ENCODE data around the gene LRRC25. TPM values are rescaled to one million over a fixed set of nuclear protein-coding genes. Genes with fewer than 3 reads are reported as not detected.

Gene LRRC25
- under 1 TPM; 0.73 to 0.91 TPM for total RNA-seq
- under 1 TPM in 1 of 2 donors, not detected in 1; 0.07 TPM for polyA plus RNA-seq

DNA sequence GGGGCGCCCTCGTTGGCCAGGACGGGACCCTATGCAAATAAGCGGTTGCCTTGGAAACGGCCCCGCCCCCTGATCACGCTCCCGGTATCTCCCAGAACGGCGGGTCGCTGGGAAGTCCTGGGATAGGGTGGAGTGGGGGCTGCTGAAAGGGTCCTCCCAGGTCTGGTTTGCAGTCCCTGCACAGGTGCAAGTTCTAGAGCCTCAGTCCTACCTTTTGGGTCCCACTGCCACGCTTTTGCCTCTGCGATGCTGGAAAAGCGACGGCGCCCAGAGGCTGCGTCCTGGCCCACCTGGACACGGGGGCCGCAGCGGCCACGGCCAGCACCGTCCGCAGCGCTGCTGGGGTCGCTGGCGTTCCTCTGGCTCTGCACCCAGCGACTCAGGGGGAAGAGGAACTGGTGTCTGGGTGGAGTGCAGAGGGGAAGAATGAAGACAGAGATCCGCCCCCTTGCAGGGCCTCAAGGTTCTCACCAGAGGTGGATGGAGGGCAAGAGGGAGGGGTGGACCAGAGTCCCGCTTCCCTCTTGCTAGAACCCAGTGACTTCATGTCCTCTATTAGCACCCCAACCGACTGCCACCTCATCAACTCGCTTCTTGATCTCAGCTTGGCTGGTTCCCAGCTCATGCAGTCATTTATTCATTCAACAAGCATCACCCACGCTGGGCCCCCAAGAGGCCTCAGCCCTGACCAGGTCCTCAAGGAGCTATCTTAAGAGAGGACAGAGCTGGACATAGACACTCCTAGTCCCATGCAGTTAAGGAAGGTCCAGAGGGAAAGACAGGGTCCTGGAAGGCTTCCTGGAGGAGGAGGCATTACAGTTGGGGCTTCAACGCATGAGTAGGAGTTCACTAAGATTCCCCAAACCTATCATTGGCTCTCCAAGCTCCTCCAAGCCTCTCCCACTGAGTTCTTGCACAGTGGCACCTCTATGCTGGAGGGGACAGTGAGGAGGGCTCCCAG is at the start of gene LRRC25:
LRRC25 (minus strand) TSS at position 381 of the 961 bp plus-strand sequence. CDS start 659 bp downstream, outside the sequence.
- H3K27ac Mint-ChIP-seq, result no peak within 1 kb of the TSS
- CTCF ChIA-PET (ENCODE audit: partially characterized antibody), result interaction anchor here (0.9 to 1.6 kb wide), 3 partner anchors 9 to 12 kb away, joined by 3 to 8 read pairs (median 8); no protein-coding TSS in a partner anchor
- intact Hi-C loops (cut with micrococcal nuclease), result no loop called here
- H3K36me3 ChIP-seq (ENCODE audit: insufficient read depth, low read length), result no peaks in the 10 kb centered on the region
- H3K9me3 ChIP-seq (ENCODE audit: control insufficient read depth in 1 of 2, low read length in 2 of 2), result no peaks in the 10 kb centered on the region
- peaks cover 8% of the 10 kb centered on the region for H3K27me3 ChIP-seq (ENCODE audit: insufficient read depth, low read length)
- no peak for DNase-seq
- POLR2A ChIA-PET (ENCODE audit: partially characterized antibody), result no interaction called here
- H3K4me1 ChIP-seq (ENCODE audit: insufficient read depth, low read length), result peaks cover 8% of the 10 kb centered on the region
- no peaks in the 10 kb centered on the region for H3K4me1 Mint-ChIP-seq
- H3K4me3 ChIP-seq (ENCODE audit: low read length in 2 of 2), result no peak within 1 kb of the TSS
- H3K9me3 Mint-ChIP-seq, result no peaks in the 10 kb centered on the region
- peak within 1 kb of the TSS in 2 of 8 donors; percentile 5 to 20 for H3K4me3 Mint-ChIP-seq
- no peaks in the 10 kb centered on the region for H3K36me3 Mint-ChIP-seq
- H3K27me3 Mint-ChIP-seq, result peaks cover 8 to 14% of the 10 kb centered on the region in 2 donors
- no peak within 1 kb of the TSS for H3K27ac ChIP-seq (ENCODE audit: low read depth, low read length)

DNA sequence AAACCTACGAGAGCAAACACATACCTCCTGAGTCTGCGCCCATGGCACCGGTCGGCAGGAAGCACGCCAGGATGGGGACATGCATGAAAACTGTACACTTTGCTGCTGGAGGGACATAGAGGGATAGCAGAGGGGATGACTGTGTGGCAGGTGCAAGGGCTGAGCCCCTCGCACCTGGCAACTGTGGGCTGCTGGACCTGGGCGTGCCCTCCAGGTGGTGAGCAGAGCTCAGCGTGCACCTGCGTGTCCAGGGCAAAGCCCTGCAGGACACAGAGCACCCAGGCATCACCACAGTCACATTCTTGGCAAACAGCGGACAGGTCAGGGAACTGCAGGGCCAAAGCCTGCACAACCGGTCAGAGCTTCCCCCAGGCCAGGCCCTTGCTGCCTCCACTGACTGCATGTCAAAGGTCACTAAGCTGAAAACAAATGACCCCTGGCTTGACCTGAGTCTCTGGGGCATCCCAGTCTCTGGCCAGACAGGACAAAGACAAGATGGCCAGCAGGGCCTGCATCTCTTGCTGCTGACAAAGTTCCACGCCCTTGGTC is 49.5 kb upstream of the LRRC25 start:
- peaks cover 58% of the 10 kb centered on the region for H3K36me3 ChIP-seq (ENCODE audit: insufficient read depth, low read length)
- H3K27me3 Mint-ChIP-seq, result no peaks in the 10 kb centered on the region
- POLR2A ChIA-PET (ENCODE audit: partially characterized antibody), result no interaction called here

DNA sequence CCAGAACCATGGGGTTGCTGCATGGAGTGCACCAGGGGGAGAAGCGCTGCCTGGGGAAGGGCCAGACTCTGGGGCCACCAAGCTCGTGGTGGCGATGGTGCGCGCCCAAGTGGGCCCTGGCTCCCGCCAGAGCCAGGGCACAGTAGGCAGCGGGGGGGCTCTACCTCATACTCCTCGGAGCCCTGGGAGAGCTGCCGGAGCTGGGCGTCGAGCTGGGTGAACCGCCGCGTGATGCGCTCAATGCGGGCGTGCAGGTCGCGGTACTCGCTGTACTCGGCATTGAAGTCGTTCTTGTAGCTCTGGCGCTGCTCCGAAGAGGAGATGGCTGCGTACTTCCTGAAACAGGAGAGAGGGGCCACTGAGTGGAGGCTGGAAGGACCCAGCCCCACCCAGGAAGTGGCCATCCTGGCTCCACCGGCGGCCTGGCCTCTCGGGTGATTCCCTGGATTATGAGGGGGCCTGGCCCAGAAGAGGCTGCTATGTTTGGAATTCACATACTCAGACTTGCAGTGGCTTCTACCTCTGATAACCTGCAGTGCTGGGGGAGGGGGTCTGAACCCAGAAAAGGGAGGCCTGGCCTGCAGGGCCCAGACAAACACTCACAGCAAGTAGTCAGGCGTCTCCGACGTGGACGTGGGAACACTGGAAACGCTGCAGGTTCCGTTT is 48.9 kb upstream of the LRRC25 start:
- Mint-ChIP-seq H3K4me3 (no peak overlapping the region), H3K27me3 (no peaks in the 10 kb centered on the region), H3K9me3 (peaks cover 0 to 5% (median 2%) of the 10 kb centered on the region in 8 donors), H3K36me3 (peaks cover 18 to 44% of the 10 kb centered on the region in 2 donors), H3K4me1 (peaks cover 14 to 35% (median 21%) of the 10 kb centered on the region in 4 donors), H3K27ac (peak overlapping the region in 1 of 7 donors; percentile 60)
- intact Hi-C loops (cut with micrococcal nuclease), result no loop called here
- Histone ChIP-seq H3K4me3 (ENCODE audit: low read length in 2 of 2) (no peak overlapping the region), H3K27ac (ENCODE audit: low read depth, low read length) (no peak overlapping the region), H3K27me3 (ENCODE audit: insufficient read depth, low read length) (no peaks in the 10 kb centered on the region), H3K36me3 (ENCODE audit: insufficient read depth, low read length) (peaks cover 58% of the 10 kb centered on the region), H3K4me1 (ENCODE audit: insufficient read depth, low read length) (peaks cover 23% of the 10 kb centered on the region), H3K9me3 (ENCODE audit: control insufficient read depth in 1 of 2, low read length in 2 of 2) (no peaks in the 10 kb centered on the region)
- DNase-seq, result no peak
- CTCF ChIA-PET (ENCODE audit: partially characterized antibody), result interaction anchor here (1.0 to 1.3 kb wide), 2 partner anchors 12 to 15 kb away, joined by 3 read pairs; no protein-coding TSS in a partner anchor
- POLR2A ChIA-PET (ENCODE audit: partially characterized antibody), result interaction anchor here (1.4 kb wide), 1 partner anchor 125 kb away, joined by 3 read pairs; the partner anchor contains the start of gene UBA52

More for the DNA sequence above, 49.5 kb upstream of the LRRC25 start:
- H3K27me3 ChIP-seq (ENCODE audit: insufficient read depth, low read length), result no peaks in the 10 kb centered on the region
- no peak overlapping the region for H3K27ac ChIP-seq (ENCODE audit: low read depth, low read length)
- Mint-ChIP-seq H3K36me3 (peaks cover 18 to 44% of the 10 kb centered on the region in 2 donors), H3K9me3 (peaks cover 0 to 4% (median 1%) of the 10 kb centered on the region in 8 donors), H3K4me3 (no peak overlapping the region), H3K4me1 (peaks cover 11 to 29% (median 16%) of the 10 kb centered on the region in 4 donors), H3K27ac (peak overlapping the region in 1 of 7 donors; percentile 60)
- H3K4me3 ChIP-seq (ENCODE audit: low read length in 2 of 2), result no peak overlapping the region
- CTCF ChIA-PET (ENCODE audit: partially characterized antibody), result interaction anchor here (1.0 kb wide), 1 partner anchor 15 kb away, joined by 3 read pairs; no protein-coding TSS in a partner anchor
- no peak for DNase-seq
- H3K9me3 ChIP-seq (ENCODE audit: control insufficient read depth in 1 of 2, low read length in 2 of 2), result no peaks in the 10 kb centered on the region
- intact Hi-C loops (cut with micrococcal nuclease), result no loop called here
- peaks cover 21% of the 10 kb centered on the region for H3K4me1 ChIP-seq (ENCODE audit: insufficient read depth, low read length)

DNA sequence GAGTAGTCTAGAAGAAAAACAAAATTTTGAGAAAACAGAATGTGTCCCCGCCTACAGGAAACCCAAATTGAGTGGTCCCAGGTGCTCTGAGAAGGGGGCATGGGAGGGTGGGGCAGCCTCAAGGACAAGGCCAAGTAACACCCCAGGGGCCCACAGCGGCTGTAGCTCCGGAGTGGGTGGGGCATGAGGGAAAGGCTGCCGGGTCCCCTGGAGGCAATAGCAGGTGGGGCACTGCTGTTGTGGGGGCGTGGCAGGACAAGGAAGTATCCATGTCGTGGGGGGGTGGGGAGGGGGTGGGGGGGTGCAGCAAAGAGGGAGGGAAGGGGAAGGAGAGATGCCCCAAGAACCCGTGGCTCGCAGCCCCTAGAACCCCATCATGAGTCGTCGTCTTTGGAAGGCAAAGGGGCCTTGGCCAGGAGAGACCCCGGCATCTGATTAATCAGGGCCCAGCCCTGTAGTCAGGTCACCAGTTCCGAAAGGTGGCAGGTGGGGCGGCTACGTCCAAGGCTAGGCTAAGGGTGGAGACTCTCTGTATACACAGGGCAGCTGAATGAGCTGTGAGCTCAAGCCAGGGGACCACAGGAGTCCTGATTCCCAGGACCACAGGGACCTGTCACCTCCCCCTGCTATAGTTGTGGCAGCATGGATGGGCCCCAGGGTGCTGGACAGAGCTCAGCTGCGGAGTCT is 48.0 kb upstream of the LRRC25 start:
- DNase-seq, result no peak
- Histone ChIP-seq H3K4me1 (ENCODE audit: insufficient read depth, low read length) (peaks cover 20% of the 10 kb centered on the region), H3K27me3 (ENCODE audit: insufficient read depth, low read length) (no peaks in the 10 kb centered on the region), H3K4me3 (ENCODE audit: low read length in 2 of 2) (no peak overlapping the region), H3K9me3 (ENCODE audit: control insufficient read depth in 1 of 2, low read length in 2 of 2) (no peaks in the 10 kb centered on the region), H3K36me3 (ENCODE audit: insufficient read depth, low read length) (peaks cover 55% of the 10 kb centered on the region), H3K27ac (ENCODE audit: low read depth, low read length) (no peak overlapping the region)
- H3K4me1 Mint-ChIP-seq, result peaks cover 13 to 37% (median 22%) of the 10 kb centered on the region in 4 donors
- intact Hi-C loops (cut with micrococcal nuclease), result no loop called here
- ChIA-PET POLR2A (ENCODE audit: partially characterized antibody) (interaction anchor here (1.4 kb wide), 1 partner anchor 126 kb away, joined by 3 read pairs; the partner anchor contains the start of gene UBA52), CTCF (ENCODE audit: partially characterized antibody) (interaction anchor here (1.3 kb wide), 1 partner anchor 13 kb away, joined by 3 read pairs; no protein-coding TSS in a partner anchor)
- no peak overlapping the region for H3K4me3 Mint-ChIP-seq
- peaks cover 15 to 44% of the 10 kb centered on the region in 2 donors for H3K36me3 Mint-ChIP-seq
- H3K9me3 Mint-ChIP-seq, result peaks cover 0 to 5% (median 2%) of the 10 kb centered on the region in 8 donors
- H3K27ac Mint-ChIP-seq, result no peak overlapping the region
- no peaks in the 10 kb centered on the region for H3K27me3 Mint-ChIP-seq

DNA sequence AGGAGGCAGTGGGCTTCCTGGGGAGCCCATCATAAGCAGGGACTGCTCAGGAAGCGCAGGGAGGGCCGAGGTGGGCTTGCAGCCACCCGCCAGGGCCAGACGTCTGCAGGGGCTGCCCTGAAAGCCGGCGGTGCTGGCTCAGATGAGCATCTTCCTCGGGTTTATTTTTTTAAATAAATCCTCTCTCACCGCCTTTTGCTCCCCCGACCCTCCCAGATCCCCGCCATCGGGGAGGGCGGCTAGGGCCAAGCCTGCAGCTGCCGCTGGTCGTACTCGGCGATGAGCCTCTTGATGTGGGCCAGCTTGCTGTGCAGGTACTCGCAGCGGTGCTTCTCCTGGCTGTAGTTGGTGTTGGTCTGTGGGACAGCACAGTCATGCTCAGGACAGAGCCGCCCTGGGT is 47.1 kb upstream of the LRRC25 start:
- Mint-ChIP-seq H3K27ac (no peak overlapping the region), H3K9me3 (peaks cover 0 to 5% (median 2%) of the 10 kb centered on the region in 8 donors), H3K4me3 (no peak overlapping the region), H3K27me3 (no peaks in the 10 kb centered on the region), H3K4me1 (peaks cover 13 to 44% (median 26%) of the 10 kb centered on the region in 4 donors), H3K36me3 (peaks cover 15 to 42% of the 10 kb centered on the region in 2 donors)
- no peak overlapping the region for H3K27ac ChIP-seq (ENCODE audit: low read depth, low read length)
- intact Hi-C loops (cut with micrococcal nuclease), result no loop called here
- H3K9me3 ChIP-seq (ENCODE audit: control insufficient read depth in 1 of 2, low read length in 2 of 2), result no peaks in the 10 kb centered on the region
- ChIA-PET POLR2A (ENCODE audit: partially characterized antibody) (no interaction called here), CTCF (ENCODE audit: partially characterized antibody) (no interaction called here)
- no peaks in the 10 kb centered on the region for H3K27me3 ChIP-seq (ENCODE audit: insufficient read depth, low read length)
- no peak for DNase-seq
- H3K36me3 ChIP-seq (ENCODE audit: insufficient read depth, low read length), result peaks cover 46% of the 10 kb centered on the region
- no peak overlapping the region for H3K4me3 ChIP-seq (ENCODE audit: low read length in 2 of 2)
- H3K4me1 ChIP-seq (ENCODE audit: insufficient read depth, low read length), result peaks cover 20% of the 10 kb centered on the region

DNA sequence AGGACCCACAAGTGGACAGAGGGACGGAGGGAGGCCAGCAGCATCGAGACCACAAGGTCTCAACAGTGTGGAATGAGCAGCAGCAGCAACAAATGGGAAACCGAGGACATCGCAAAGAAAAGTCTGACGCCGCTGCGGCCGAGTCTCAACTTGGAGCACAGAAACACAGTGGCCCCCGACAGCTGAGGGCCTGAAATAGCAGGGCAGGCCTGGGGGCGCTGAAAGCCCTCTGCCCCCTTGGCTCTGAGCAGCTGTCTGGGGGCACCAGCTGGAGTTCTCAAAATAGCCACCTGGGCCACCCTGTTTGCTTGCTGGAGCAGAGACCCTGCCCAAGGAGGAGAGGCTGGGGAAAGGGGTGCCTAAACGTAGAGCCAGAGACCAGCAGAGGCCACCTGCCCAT is 46.4 kb upstream of the LRRC25 start:
- H3K27ac ChIP-seq (ENCODE audit: low read depth, low read length), result no peak overlapping the region
- POLR2A ChIA-PET (ENCODE audit: partially characterized antibody), result no interaction called here
- intact Hi-C loops (cut with micrococcal nuclease), result no loop called here
- H3K4me1 ChIP-seq (ENCODE audit: insufficient read depth, low read length), result peaks cover 20% of the 10 kb centered on the region
- Mint-ChIP-seq H3K4me1 (peaks cover 16 to 51% (median 28%) of the 10 kb centered on the region in 4 donors), H3K36me3 (peaks cover 14 to 42% of the 10 kb centered on the region in 2 donors), H3K9me3 (peaks cover 0 to 5% (median 2%) of the 10 kb centered on the region in 8 donors), H3K27me3 (no peaks in the 10 kb centered on the region), H3K27ac (peak overlapping the region in 1 of 7 donors; percentile 92), H3K4me3 (no peak overlapping the region)
- no peak overlapping the region for H3K4me3 ChIP-seq (ENCODE audit: low read length in 2 of 2)
- H3K27me3 ChIP-seq (ENCODE audit: insufficient read depth, low read length), result no peaks in the 10 kb centered on the region
- no peaks in the 10 kb centered on the region for H3K9me3 ChIP-seq (ENCODE audit: control insufficient read depth in 1 of 2, low read length in 2 of 2)
- no peak for DNase-seq
- CTCF ChIA-PET (ENCODE audit: partially characterized antibody), result interaction anchor here (1.2 to 1.3 kb wide), 2 partner anchors 9 to 18 kb away, joined by 3 to 4 read pairs; no protein-coding TSS in a partner anchor
- H3K36me3 ChIP-seq (ENCODE audit: insufficient read depth, low read length), result peaks cover 40% of the 10 kb centered on the region
